ENCODE data around the gene MRPL14. TPM values are rescaled to one million over a fixed set of nuclear protein-coding genes. Genes with fewer than 3 reads are reported as not detected.
"Not testable (repeated sequence)": the region's sequence is repeated elsewhere in the genome, so short reads cannot be mapped to it uniquely, and the experiment has no call there.

The MRPL14 gene
- total RNA-seq, 1 donor from 2014 or later: 36.1 TPM

DNA sequence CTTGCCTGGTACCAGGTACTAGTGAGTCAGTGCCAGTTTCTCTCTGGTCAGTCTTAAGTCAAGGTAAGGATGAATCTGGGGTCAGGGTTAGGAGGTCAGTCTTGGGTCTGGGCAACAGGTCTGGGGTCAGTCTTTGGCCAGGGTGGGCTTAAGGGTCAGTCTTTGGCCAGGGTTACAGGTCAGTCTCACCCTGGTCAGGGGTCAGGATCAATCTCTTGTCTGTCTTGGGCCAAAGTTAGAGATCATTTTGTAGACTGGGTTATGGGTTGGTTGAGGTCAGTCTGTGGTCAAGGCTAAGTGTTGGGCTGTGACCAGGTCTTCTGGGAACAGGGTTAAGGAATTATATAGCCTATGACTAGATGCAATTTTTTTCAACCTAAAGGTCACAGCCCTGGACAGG is 18.6 kb upstream of the MRPL14 start:
- intact Hi-C loops (cut with DNase I): no loop called here
- no peak for TF ChIP-seq POLR2A (IDR thresholded peaks at IDR 0.05)
- TF ChIP-seq CTCF (IDR thresholded peaks at IDR 0.05): no peak
- no peak for TF ChIP-seq POLR2AphosphoS5 (IDR thresholded peaks at IDR 0.05; ENCODE audit: insufficient read depth in 1 of 2, low read depth in 1 of 2)
- Histone ChIP-seq H3K27me3 (no peaks in the 10 kb centered on the region), H3K4me1 (no peaks in the 10 kb centered on the region), H3K4me3 (no peak overlapping the region), H3K9me3 (no peaks in the 10 kb centered on the region), H3K36me3 (peaks cover 0 to 23% of the 10 kb centered on the region in 2 donors), H3K27ac (no peak overlapping the region)
- DNase-seq (ENCODE audit: extremely low spot score in 2 of 2): no peak

GRCh38 chr6:44144536-44144935 is 17.3 kb upstream of the MRPL14 start:
- H3K9me3 ChIP-seq; H3K27me3 ChIP-seq; H3K4me1 ChIP-seq; H3K4me3 ChIP-seq; DNase-seq (ENCODE audit: extremely low spot score in 2 of 2); H3K27ac ChIP-seq; intact Hi-C loops (cut with DNase I): not testable (repeated sequence)
- H3K36me3 ChIP-seq: peaks cover 0 to 27% of the 10 kb centered on the region in 2 donors

DNA sequence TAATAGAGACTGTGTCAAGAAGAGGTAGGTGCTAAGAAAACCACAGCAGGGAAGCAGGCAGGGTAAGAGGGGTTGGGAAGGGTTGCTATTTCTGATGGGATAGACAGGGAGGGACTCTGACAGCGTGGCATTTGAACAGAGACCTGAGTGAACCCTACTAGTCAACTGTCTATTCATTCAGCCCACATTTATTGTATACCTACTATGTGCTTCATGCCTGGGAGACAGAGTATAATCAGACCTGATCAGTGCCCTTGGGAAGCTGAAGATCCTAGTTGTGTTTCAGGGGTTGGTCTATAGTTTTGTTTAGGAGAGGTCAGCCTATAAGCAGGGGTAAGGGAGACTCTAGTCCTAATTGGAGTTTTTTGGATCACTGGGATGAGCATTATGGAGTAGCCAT is 16.5 kb upstream of the MRPL14 start:
- TF ChIP-seq POLR2A (IDR thresholded peaks at IDR 0.05) (no peak), POLR2AphosphoS5 (IDR thresholded peaks at IDR 0.05; ENCODE audit: insufficient read depth in 1 of 2, low read depth in 1 of 2) (no peak), CTCF (IDR thresholded peaks at IDR 0.05) (no peak)
- H3K4me3 ChIP-seq: no peak overlapping the region
- no peak for DNase-seq (ENCODE audit: extremely low spot score in 2 of 2)
- peaks cover 0 to 27% of the 10 kb centered on the region in 2 donors for H3K36me3 ChIP-seq
- H3K27me3 ChIP-seq: no peaks in the 10 kb centered on the region
- intact Hi-C loops (cut with DNase I): no loop called here
- H3K9me3 ChIP-seq: no peaks in the 10 kb centered on the region
- H3K4me1 ChIP-seq: no peaks in the 10 kb centered on the region
- H3K27ac ChIP-seq: no peak overlapping the region

DNA sequence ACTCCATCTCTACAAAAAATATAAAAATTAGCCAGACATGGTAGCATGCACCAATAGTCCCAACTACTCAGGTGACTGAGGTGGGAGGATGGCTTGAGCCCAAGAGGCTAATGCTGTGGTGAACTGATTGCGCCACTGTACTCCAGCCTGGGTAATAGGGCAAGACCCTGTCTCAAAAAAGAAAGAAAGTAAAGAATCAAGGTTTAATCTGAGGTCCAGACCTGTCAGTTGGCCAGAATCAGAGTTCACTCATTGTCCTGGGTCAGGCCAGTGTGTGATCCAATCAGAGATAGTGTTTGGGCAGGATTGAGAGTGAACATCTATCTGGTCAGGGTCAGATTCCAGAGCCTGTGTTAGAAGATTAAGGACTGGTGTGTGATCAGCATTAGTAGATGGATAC is 15.6 kb upstream of the MRPL14 start:
- no peak overlapping the region for H3K27ac ChIP-seq
- H3K27me3 ChIP-seq: no peaks in the 10 kb centered on the region
- H3K4me3 ChIP-seq: no peak overlapping the region
- H3K4me1 ChIP-seq: no peaks in the 10 kb centered on the region
- H3K36me3 ChIP-seq: peaks cover 0 to 26% of the 10 kb centered on the region in 2 donors
- no peaks in the 10 kb centered on the region for H3K9me3 ChIP-seq
- TF ChIP-seq POLR2A (IDR thresholded peaks at IDR 0.05): no peak
- no peak for TF ChIP-seq CTCF (IDR thresholded peaks at IDR 0.05)
- TF ChIP-seq POLR2AphosphoS5 (IDR thresholded peaks at IDR 0.05; ENCODE audit: insufficient read depth in 1 of 2, low read depth in 1 of 2): no peak
- intact Hi-C loops (cut with DNase I): no loop called here
- no peak for DNase-seq (ENCODE audit: extremely low spot score in 2 of 2)

- no peak for DNase-seq (ENCODE audit: extremely low spot score in 2 of 2)
- H3K36me3 ChIP-seq: peaks cover 0 to 38% of the 10 kb centered on the region in 2 donors
Observed at GRCh38 chr6:44139351-44139743, 12.1 kb upstream of the MRPL14 start.

More at GRCh38 chr6:44139351-44139743, 12.1 kb upstream of the MRPL14 start:
- H3K9me3 ChIP-seq: no peaks in the 10 kb centered on the region
- H3K4me1 ChIP-seq: no peaks in the 10 kb centered on the region
- H3K27me3 ChIP-seq: no peaks in the 10 kb centered on the region
- H3K27ac ChIP-seq: no peak overlapping the region
- TF ChIP-seq CTCF (IDR thresholded peaks at IDR 0.05) (no peak), POLR2AphosphoS5 (IDR thresholded peaks at IDR 0.05; ENCODE audit: insufficient read depth in 1 of 2, low read depth in 1 of 2) (no peak), POLR2A (IDR thresholded peaks at IDR 0.05) (no peak)
- H3K4me3 ChIP-seq: no peak overlapping the region
- intact Hi-C loops (cut with DNase I): no loop called here
